AG09309 (cell line): Measurements from ENCODE around the gene ACKR2.

Experiments
- DNase-seq: peaks from one replicate; pipeline ENCODE4 v3.0.0-alpha.2; 2010; ENCODE audit warnings: low read depth
- H3K4me3 ChIP-seq: 2 replicates; pipeline ENCODE4 v1.5.1; 2011; ENCODE audit warnings: mild to moderate bottlenecking, low read depth, low read length, moderate library complexity; ENCODE audit not compliant: control insufficient read depth
- TF ChIP-seq, protein P1 (sequence below): IDR thresholded peaks from 2 replicates; pipeline ENCODE4 v1.5.1; 2011; ENCODE audit warnings: mild to moderate bottlenecking, low read depth, low read length, inconsistent platforms; ENCODE audit not compliant: insufficient read depth, control insufficient read depth; ENCODE audit errors: missing control alignments

The ACKR2 gene

DNA sequence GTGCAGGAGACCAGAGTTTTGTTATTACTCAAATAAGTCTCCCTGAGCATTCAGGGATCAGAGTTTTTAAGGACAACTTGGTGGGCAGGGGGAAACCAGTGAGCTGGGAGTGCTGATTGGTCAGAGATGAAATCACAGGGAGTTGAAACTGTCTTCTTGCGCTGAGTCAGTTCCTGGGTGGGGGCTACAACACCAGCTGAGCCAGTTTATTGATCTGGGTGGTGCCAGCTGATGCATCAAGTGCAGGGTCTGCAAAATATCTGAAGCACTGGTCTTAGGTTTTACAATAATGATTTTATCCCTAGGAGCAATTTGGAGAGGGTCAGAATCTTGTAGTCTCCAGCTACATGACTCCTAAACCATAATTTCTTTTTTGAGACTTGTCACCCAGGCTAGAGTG, 82.9 kb downstream of the ACKR2 start:
- no peak for DNase-seq
- TF ChIP-seq, protein P1, sequence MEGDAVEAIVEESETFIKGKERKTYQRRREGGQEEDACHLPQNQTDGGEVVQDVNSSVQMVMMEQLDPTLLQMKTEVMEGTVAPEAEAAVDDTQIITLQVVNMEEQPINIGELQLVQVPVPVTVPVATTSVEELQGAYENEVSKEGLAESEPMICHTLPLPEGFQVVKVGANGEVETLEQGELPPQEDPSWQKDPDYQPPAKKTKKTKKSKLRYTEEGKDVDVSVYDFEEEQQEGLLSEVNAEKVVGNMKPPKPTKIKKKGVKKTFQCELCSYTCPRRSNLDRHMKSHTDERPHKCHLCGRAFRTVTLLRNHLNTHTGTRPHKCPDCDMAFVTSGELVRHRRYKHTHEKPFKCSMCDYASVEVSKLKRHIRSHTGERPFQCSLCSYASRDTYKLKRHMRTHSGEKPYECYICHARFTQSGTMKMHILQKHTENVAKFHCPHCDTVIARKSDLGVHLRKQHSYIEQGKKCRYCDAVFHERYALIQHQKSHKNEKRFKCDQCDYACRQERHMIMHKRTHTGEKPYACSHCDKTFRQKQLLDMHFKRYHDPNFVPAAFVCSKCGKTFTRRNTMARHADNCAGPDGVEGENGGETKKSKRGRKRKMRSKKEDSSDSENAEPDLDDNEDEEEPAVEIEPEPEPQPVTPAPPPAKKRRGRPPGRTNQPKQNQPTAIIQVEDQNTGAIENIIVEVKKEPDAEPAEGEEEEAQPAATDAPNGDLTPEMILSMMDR = no peak

DNA sequence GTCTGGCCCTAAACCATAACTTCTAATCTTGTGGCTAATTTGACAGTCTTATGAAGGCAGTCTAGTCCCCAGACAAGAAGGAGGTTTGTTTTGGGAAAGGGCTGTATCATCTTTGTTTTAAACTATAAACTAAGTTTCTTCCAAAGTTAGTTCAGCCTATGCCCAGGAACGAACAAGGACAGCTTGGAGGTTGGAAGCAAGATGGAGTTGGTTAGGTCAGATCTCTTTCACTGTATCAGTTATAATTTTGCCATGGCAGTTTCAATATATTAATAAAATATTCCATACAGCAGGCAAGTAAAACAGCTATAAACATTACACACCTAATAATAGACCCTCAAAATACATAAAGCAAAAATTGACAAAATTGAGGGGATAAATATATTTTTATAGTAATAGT, 83.6 kb downstream of the ACKR2 start:
- no peak overlapping the region for H3K4me3 ChIP-seq
- DNase-seq = no peak
- TF ChIP-seq, protein P1 = no peak

More for the DNA sequence above, 82.9 kb downstream of the ACKR2 start:
- H3K4me3 ChIP-seq = no peak overlapping the region

DNA sequence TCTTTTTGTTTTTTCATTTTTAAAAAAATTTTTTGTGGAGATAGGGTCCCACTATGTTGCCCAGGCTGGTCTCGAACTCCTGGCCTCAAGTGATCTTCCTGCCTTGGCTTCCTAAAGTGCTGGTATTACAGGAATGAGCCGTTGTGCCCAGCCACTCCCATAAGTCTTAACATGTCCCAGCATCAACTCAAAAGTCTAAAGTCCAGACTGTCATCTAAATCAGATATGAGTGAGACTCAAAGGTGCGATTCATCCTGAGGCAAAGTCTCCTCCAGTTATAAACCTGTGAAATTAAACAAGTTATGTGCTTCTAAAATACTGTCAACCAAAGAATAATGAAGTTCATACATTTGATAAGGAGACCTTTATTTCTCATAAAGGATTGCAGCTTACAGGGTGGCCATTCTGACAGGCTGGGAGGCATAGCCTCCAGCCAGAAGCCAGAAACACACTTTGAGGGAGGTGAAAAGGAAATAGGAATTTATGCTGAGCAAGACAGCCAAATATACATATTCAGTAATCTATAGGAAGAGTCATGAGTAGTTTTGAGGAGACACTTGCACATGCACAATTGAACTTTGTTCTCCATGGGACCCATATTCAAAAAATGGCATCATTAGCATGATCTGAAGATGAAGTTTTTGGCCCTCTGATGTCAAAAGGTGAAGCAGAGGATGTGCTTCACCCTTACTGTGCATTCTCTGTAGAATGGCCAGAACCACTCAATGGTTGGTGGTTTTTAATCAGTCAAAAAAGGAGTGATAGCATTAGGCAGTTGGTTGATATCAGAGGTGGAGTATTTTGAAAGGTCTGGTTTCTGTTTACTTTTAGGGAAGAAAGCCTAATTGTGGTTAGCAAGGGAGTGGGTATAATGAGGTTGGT, 85.7 kb downstream of the ACKR2 start:
- TF ChIP-seq, protein P1 = no peak
- DNase-seq = no peak
- no peak overlapping the region for H3K4me3 ChIP-seq

DNA sequence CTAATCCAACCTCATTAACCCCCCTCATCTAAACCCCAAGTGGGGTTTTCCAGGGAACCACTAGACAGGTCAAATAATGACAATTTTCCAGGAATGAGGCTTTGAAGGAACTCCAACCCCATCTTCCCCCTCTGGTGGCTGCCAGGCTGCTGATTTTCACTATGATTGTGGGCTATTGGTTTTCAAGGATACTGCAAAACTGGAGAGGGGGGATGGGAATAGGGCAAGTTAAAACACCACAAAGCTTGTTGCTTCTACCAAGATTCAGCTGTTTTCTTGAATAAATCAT, 86.3 kb downstream of the ACKR2 start:
- TF ChIP-seq, protein P1 = no peak
- DNase-seq = no peak
- no peak overlapping the region for H3K4me3 ChIP-seq

DNA sequence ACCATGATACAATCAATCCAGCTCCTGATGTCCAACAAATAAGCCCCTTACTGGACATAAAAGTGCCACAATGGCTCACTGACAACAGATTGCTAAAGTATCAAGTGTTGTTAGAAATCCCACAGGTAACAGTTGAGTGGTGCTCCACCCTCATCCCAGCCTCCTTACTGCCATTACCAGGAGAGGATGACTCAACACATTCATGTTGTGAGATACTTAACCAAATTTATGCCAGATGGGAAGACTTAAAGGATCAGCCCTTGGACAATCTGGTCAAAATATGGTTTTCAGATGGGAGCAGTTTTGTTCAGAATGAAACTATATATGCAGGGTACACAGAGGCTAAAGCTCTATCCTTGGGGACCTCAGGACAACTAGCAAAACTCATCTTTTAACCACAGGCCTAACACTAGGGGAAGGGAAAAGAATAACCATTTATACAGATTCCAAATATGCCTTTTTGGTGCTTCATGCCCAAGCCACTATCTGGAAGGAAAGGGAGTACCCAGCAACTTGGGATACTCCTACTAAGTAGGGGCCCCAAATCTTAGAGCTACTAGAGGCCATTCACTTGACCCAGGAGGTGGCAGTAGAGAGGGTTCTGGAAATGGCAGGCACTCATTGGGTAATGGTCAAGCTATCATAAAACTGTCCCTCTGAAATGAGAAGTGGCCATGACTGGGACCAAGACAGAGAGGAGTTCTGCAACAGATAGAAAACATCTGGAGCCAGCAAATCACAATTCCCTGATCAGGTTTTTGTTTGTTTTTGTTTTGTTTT, 89.8 kb downstream of the ACKR2 start:
- TF ChIP-seq, protein P1 = peak; percentile 16
- no peak overlapping the region for H3K4me3 ChIP-seq
- DNase-seq = no peak

DNA sequence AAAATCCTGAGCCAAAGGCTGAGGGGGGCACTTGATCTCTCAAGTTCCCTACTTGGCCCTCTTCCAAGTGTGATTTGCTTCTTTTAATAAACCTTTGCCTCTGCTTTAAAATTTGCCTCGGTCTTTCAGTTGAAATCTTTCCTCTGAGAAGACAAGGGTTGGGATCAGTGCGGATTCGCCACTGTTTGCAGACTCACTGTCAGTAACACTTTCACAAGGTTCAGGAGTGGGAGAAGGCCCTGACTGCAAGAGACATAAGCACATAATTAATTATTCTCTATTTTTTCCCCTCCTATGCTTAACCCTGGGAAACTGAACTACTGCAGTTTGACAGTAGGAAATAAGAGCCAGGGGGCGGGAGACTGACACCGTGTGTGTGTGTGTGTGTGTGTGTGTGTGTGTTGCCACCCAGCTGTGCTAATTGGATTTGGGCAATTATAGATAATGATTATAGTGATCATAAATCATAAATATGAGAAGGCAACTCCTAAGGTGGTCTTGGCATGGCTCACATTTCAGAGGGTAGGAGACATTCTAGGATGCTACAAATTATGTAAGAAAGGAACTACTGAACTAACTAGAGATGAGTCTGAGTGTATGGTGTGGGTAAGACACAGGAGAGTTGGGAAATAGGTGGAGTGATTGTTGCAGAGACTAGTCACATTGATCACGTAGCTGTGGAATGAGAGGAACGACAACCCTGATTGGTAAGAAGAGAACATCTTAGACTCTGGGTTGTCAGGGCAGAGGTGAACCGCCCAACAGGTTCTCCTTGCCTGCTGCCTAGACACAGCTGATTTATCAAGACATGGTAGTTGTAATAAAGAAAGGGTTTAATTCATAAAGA, 91.2 kb downstream of the ACKR2 start:
- TF ChIP-seq, protein P1 = no peak
- DNase-seq = no peak

More for the DNA sequence above, 91.2 kb downstream of the ACKR2 start:
- no peak overlapping the region for H3K4me3 ChIP-seq
